Measurements from ENCODE around the gene IQCB1.
A peak's percentile ranks its signal among the peaks of the same experiment; 100 is the strongest.

Gene IQCB1

DNA sequence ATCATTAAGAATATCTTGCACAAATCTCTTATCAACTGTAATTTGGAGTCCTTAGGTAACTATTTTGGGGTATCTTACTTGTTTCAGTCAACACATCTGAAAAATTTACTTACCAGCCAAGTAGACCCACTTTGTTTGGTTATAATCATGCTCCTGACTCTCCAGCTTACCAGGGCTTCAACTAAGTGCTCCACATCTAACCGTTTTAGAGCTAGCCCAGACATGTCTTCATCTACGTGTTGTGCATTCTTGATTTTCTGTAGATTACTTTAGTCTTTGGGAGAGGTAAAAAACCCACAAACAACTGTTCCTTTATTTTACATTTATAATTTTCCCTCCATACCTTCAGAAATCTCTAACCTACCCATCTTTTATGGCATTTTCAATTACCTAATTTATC is 17.4 kb upstream of the IQCB1 start:
- no peak overlapping the region for H3K4me3 ChIP-seq (ENCODE audit: low read depth in 1 of 2, low read length in 2 of 2)
- no peaks in the 10 kb centered on the region for H3K9me3 ChIP-seq (ENCODE audit: control insufficient read depth in 1 of 2, low read length in 2 of 2)
- H3K4me1 ChIP-seq (ENCODE audit: control insufficient read depth in 1 of 2, insufficient read depth in 2 of 2, low read length in 2 of 2) = peaks cover 3 to 4% of the 10 kb centered on the region in 2 donors
- no peaks in the 10 kb centered on the region for H3K27me3 ChIP-seq (ENCODE audit: control insufficient read depth in 1 of 2, insufficient read depth in 2 of 2, low read length in 2 of 2)
- peaks cover 0 to 13% of the 10 kb centered on the region in 2 donors for H3K36me3 ChIP-seq (ENCODE audit: control insufficient read depth in 1 of 2, insufficient read depth in 2 of 2, low read length in 2 of 2)
- no peak overlapping the region for H3K9ac ChIP-seq (ENCODE audit: low read depth in 1 of 2, low read length in 2 of 2)
- H3K27ac ChIP-seq (ENCODE audit: low read depth, low read length) = no peak overlapping the region

GRCh38 chr3:121844892-121845291 is 10.0 kb upstream of the IQCB1 start:
- no peak overlapping the region for H3K27ac ChIP-seq (ENCODE audit: low read depth, low read length)
- H3K4me1 ChIP-seq (ENCODE audit: control insufficient read depth in 1 of 2, insufficient read depth in 2 of 2, low read length in 2 of 2) = peaks cover 0 to 3% of the 10 kb centered on the region in 2 donors
- H3K9ac ChIP-seq (ENCODE audit: low read depth in 1 of 2, low read length in 2 of 2) = no peak overlapping the region
- no peaks in the 10 kb centered on the region for H3K9me3 ChIP-seq (ENCODE audit: control insufficient read depth in 1 of 2, low read length in 2 of 2)
- no peaks in the 10 kb centered on the region for H3K36me3 ChIP-seq (ENCODE audit: control insufficient read depth in 1 of 2, insufficient read depth in 2 of 2, low read length in 2 of 2)
- no peak overlapping the region for H3K4me3 ChIP-seq (ENCODE audit: low read depth in 1 of 2, low read length in 2 of 2)
- H3K27me3 ChIP-seq (ENCODE audit: control insufficient read depth in 1 of 2, insufficient read depth in 2 of 2, low read length in 2 of 2) = no peaks in the 10 kb centered on the region

- no peak overlapping the region for H3K27ac ChIP-seq (ENCODE audit: low read depth, low read length)
- no peak overlapping the region for H3K9ac ChIP-seq (ENCODE audit: low read depth in 1 of 2, low read length in 2 of 2)
- no peak overlapping the region for H3K4me3 ChIP-seq (ENCODE audit: low read depth in 1 of 2, low read length in 2 of 2)
- H3K9me3 ChIP-seq (ENCODE audit: control insufficient read depth in 1 of 2, low read length in 2 of 2) = no peaks in the 10 kb centered on the region
- H3K4me1 ChIP-seq (ENCODE audit: control insufficient read depth in 1 of 2, insufficient read depth in 2 of 2, low read length in 2 of 2) = peaks cover 8 to 12% of the 10 kb centered on the region in 2 donors
- H3K27me3 ChIP-seq (ENCODE audit: control insufficient read depth in 1 of 2, insufficient read depth in 2 of 2, low read length in 2 of 2) = no peaks in the 10 kb centered on the region
- H3K36me3 ChIP-seq (ENCODE audit: control insufficient read depth in 1 of 2, insufficient read depth in 2 of 2, low read length in 2 of 2) = no peaks in the 10 kb centered on the region
These were observed 5.1 kb upstream of the IQCB1 start for GRCh38 chr3:121839962-121840361.

DNA sequence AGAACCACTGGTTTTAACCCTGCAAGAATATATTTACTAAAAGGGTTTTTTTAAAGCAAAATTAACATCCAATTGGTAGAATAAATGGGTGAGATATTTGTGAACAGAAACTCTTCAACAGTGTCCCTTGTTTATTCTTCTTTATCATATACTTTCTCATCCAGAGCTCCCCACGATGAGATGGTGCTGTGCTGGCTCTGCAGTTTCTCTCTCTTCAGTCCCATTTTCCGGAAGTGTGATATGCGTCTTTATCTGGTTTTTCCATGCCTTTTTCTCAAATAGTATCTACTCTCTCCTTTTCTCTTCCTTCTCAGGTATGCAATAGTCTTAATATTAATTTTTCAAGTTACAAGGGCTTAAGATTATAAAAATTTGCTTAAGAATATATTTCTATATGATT is 1.6 kb upstream of the IQCB1 start:
- no peaks in the 10 kb centered on the region for H3K27me3 ChIP-seq (ENCODE audit: control insufficient read depth in 1 of 2, insufficient read depth in 2 of 2, low read length in 2 of 2)
- H3K27ac ChIP-seq (ENCODE audit: low read depth, low read length) = no peak overlapping the region
- no peaks in the 10 kb centered on the region for H3K9me3 ChIP-seq (ENCODE audit: control insufficient read depth in 1 of 2, low read length in 2 of 2)
- H3K36me3 ChIP-seq (ENCODE audit: control insufficient read depth in 1 of 2, insufficient read depth in 2 of 2, low read length in 2 of 2) = peaks cover 0 to 5% of the 10 kb centered on the region in 2 donors
- H3K4me3 ChIP-seq (ENCODE audit: low read depth in 1 of 2, low read length in 2 of 2) = peak overlapping the region; percentile 89 to 90
- no peak overlapping the region for H3K9ac ChIP-seq (ENCODE audit: low read depth in 1 of 2, low read length in 2 of 2)
- peaks cover 14 to 22% of the 10 kb centered on the region in 2 donors for H3K4me1 ChIP-seq (ENCODE audit: control insufficient read depth in 1 of 2, insufficient read depth in 2 of 2, low read length in 2 of 2)

DNA sequence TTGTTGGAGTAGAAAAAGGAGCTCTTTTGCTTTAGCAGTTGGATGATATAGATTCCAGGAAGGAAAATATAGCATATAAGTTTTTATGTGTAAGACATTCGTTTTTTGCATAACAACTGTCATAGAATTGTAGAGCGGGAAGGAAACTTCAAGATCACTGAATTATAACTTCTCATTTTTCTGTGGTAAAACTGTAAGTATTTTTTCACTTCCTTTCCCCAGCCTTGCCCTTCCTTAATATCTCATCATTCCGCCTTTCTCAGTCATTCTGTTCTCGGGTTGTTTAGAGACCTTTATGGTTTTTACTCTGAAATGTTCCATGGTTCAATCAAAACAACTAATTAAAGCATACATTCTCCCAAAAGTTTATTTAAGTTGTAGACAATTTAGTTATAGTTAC is 1.2 kb upstream of the IQCB1 start:
- peaks cover 14 to 22% of the 10 kb centered on the region in 2 donors for H3K4me1 ChIP-seq (ENCODE audit: control insufficient read depth in 1 of 2, insufficient read depth in 2 of 2, low read length in 2 of 2)
- H3K4me3 ChIP-seq (ENCODE audit: low read depth in 1 of 2, low read length in 2 of 2) = peak overlapping the region; percentile 89 to 90
- H3K36me3 ChIP-seq (ENCODE audit: control insufficient read depth in 1 of 2, insufficient read depth in 2 of 2, low read length in 2 of 2) = peaks cover 0 to 9% of the 10 kb centered on the region in 2 donors
- peak overlapping the region in 1 of 2 donors; percentile 93 for H3K9ac ChIP-seq (ENCODE audit: low read depth in 1 of 2, low read length in 2 of 2)
- no peak overlapping the region for H3K27ac ChIP-seq (ENCODE audit: low read depth, low read length)
- no peaks in the 10 kb centered on the region for H3K27me3 ChIP-seq (ENCODE audit: control insufficient read depth in 1 of 2, insufficient read depth in 2 of 2, low read length in 2 of 2)
- H3K9me3 ChIP-seq (ENCODE audit: control insufficient read depth in 1 of 2, low read length in 2 of 2) = no peaks in the 10 kb centered on the region

DNA sequence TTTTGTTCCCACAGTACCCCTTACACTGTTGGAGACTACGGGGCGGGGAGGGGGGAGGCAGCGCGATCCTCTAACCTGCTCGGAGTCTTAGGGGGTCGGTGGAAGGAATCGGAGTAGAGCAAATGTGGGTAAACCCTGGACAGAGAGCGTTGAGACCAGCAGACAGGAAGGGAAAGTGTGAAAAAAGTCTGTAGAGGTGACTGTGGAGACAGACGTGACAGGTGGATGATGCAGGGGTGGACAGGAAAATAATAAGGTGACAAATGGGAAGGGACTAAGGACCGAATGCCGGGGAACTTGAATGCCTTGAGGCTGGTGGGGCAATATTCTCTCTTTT is 573 bp upstream of the IQCB1 start:
- H3K9me3 ChIP-seq (ENCODE audit: control insufficient read depth in 1 of 2, low read length in 2 of 2) = no peaks in the 10 kb centered on the region
- H3K4me3 ChIP-seq (ENCODE audit: low read depth in 1 of 2, low read length in 2 of 2) = peak overlapping the region; percentile 89 to 90
- H3K27ac ChIP-seq (ENCODE audit: low read depth, low read length) = peak overlapping the region; percentile 75
- peaks cover 14 to 22% of the 10 kb centered on the region in 2 donors for H3K4me1 ChIP-seq (ENCODE audit: control insufficient read depth in 1 of 2, insufficient read depth in 2 of 2, low read length in 2 of 2)
- peaks cover 0 to 11% of the 10 kb centered on the region in 2 donors for H3K36me3 ChIP-seq (ENCODE audit: control insufficient read depth in 1 of 2, insufficient read depth in 2 of 2, low read length in 2 of 2)
- H3K9ac ChIP-seq (ENCODE audit: low read depth in 1 of 2, low read length in 2 of 2) = peak overlapping the region; percentile 87 to 93
- no peaks in the 10 kb centered on the region for H3K27me3 ChIP-seq (ENCODE audit: control insufficient read depth in 1 of 2, insufficient read depth in 2 of 2, low read length in 2 of 2)

GRCh38 chr3:121834157-121834670 is 646 bp downstream of the IQCB1 start:
- H3K27ac ChIP-seq (ENCODE audit: low read depth, low read length) = peak overlapping the region; percentile 60
- H3K4me3 ChIP-seq (ENCODE audit: low read depth in 1 of 2, low read length in 2 of 2) = peak overlapping the region; percentile 89 to 90
- H3K9ac ChIP-seq (ENCODE audit: low read depth in 1 of 2, low read length in 2 of 2) = peak overlapping the region; percentile 84 to 87
- H3K36me3 ChIP-seq (ENCODE audit: control insufficient read depth in 1 of 2, insufficient read depth in 2 of 2, low read length in 2 of 2) = peaks cover 2 to 15% of the 10 kb centered on the region in 2 donors
- H3K9me3 ChIP-seq (ENCODE audit: control insufficient read depth in 1 of 2, low read length in 2 of 2) = no peaks in the 10 kb centered on the region
- H3K27me3 ChIP-seq (ENCODE audit: control insufficient read depth in 1 of 2, insufficient read depth in 2 of 2, low read length in 2 of 2) = no peaks in the 10 kb centered on the region
- H3K4me1 ChIP-seq (ENCODE audit: control insufficient read depth in 1 of 2, insufficient read depth in 2 of 2, low read length in 2 of 2) = peaks cover 14 to 26% of the 10 kb centered on the region in 2 donors

- Histone ChIP-seq H3K9ac (ENCODE audit: low read depth in 1 of 2, low read length in 2 of 2) (no peak overlapping the region), H3K4me1 (ENCODE audit: control insufficient read depth in 1 of 2, insufficient read depth in 2 of 2, low read length in 2 of 2) (peaks cover 0 to under 1% of the 10 kb centered on the region in 2 donors), H3K4me3 (ENCODE audit: low read depth in 1 of 2, low read length in 2 of 2) (no peak overlapping the region), H3K36me3 (ENCODE audit: control insufficient read depth in 1 of 2, insufficient read depth in 2 of 2, low read length in 2 of 2) (peaks cover 17 to 67% of the 10 kb centered on the region in 2 donors), H3K9me3 (ENCODE audit: control insufficient read depth in 1 of 2, low read length in 2 of 2) (peaks cover 6 to 11% of the 10 kb centered on the region in 2 donors), H3K27me3 (ENCODE audit: control insufficient read depth in 1 of 2, insufficient read depth in 2 of 2, low read length in 2 of 2) (no peaks in the 10 kb centered on the region), H3K27ac (ENCODE audit: low read depth, low read length) (no peak overlapping the region)
These were observed 11.9 kb downstream of the IQCB1 start for GRCh38 chr3:121822973-121823372.

DNA sequence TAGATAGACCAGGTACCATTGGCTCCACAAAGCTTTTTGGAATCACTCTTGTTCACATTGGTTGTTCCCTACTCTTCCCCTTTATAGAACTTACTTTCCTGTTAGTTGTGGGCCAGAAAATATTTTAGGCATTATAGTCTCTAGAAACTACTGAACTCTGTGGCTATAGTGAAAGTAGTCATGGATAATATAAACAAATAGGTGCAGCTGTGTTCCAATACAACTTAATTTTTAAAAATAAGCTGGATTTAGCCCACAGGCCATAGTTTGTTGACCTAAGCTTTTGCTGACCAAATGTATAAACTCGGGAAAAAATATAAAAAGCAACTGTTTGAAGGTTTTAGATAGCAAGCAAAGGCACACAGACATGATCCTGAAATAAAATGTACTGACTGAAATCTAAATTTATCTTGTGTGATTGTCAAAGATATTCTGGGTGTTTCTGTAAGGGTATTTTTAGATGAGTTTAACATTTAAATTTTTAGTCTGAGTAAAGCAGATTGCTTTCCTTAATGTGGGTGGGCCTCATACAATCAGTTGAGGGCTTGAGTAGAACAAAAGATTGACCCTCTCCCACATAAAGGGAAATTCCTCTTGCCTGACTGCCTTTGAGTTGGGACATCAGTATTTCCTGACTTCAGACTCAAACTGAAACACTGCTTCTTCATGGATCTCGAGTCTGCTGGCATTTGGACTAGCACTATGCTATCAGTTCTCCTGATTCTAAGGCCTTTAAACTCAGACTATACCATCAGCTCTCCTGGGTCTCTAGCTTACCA is 13.2 kb downstream of the IQCB1 start:
- H3K4me3 ChIP-seq (ENCODE audit: low read depth in 1 of 2, low read length in 2 of 2) = no peak overlapping the region
- no peak overlapping the region for H3K27ac ChIP-seq (ENCODE audit: low read depth, low read length)
- H3K4me1 ChIP-seq (ENCODE audit: control insufficient read depth in 1 of 2, insufficient read depth in 2 of 2, low read length in 2 of 2) = no peaks in the 10 kb centered on the region
- no peak overlapping the region for H3K9ac ChIP-seq (ENCODE audit: low read depth in 1 of 2, low read length in 2 of 2)
- H3K36me3 ChIP-seq (ENCODE audit: control insufficient read depth in 1 of 2, insufficient read depth in 2 of 2, low read length in 2 of 2) = peaks cover 13 to 62% of the 10 kb centered on the region in 2 donors
- H3K9me3 ChIP-seq (ENCODE audit: control insufficient read depth in 1 of 2, low read length in 2 of 2) = peaks cover 6 to 16% of the 10 kb centered on the region in 2 donors
- no peaks in the 10 kb centered on the region for H3K27me3 ChIP-seq (ENCODE audit: control insufficient read depth in 1 of 2, insufficient read depth in 2 of 2, low read length in 2 of 2)

DNA sequence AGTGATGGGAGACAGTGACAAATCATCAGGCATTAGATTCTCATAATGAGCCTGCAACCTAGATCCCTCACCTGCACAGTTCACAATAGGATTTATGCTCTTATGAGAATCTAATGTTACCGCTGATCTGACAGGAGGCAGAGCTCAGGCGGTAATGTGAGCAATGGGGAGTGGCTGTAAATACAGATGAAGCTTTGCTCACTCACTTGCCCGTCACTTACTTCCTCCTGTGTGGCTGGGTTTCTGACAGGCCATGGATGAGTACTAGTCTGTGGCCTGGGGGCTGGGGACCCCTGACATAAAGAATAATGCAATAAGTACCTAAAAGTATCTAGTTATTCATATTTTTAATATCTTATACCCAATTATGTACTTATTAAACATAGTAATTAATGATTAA is 15.6 kb downstream of the IQCB1 start:
- Histone ChIP-seq H3K9me3 (ENCODE audit: control insufficient read depth in 1 of 2, low read length in 2 of 2) (peaks cover 6 to 16% of the 10 kb centered on the region in 2 donors), H3K27me3 (ENCODE audit: control insufficient read depth in 1 of 2, insufficient read depth in 2 of 2, low read length in 2 of 2) (no peaks in the 10 kb centered on the region), H3K4me3 (ENCODE audit: low read depth in 1 of 2, low read length in 2 of 2) (no peak overlapping the region), H3K36me3 (ENCODE audit: control insufficient read depth in 1 of 2, insufficient read depth in 2 of 2, low read length in 2 of 2) (peaks cover 8 to 41% of the 10 kb centered on the region in 2 donors), H3K9ac (ENCODE audit: low read depth in 1 of 2, low read length in 2 of 2) (no peak overlapping the region), H3K4me1 (ENCODE audit: control insufficient read depth in 1 of 2, insufficient read depth in 2 of 2, low read length in 2 of 2) (no peaks in the 10 kb centered on the region), H3K27ac (ENCODE audit: low read depth, low read length) (no peak overlapping the region)

Data from duodenal mucosa (tissue), 2 donors.